ENCODE data around the gene LRFN4. TPM values are rescaled to one million over a fixed set of nuclear protein-coding genes. Genes with fewer than 3 reads are reported as not detected.

LRFN4 gene
- total RNA-seq, 1 experiment from 2014 or later, result 56.7 TPM

DNA sequence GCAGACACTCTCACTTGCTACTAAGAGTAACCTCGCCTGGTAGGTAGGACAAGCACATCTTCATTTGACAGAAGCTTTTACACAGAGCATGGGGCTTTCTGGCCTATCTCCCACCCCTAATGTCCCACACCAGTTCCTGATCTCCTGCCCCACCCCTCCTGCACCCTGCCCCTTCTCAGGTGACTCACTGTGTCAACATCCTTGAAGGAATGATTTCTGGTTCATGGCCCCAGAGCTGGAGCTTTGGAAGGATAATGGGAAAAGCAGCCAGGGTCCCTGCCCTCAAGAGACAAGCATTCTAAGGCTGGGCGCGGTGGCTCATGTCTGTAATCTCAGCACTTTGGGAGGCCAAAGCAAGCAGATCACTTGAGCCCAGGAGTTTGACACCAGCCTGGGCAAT is 47.2 kb downstream of the LRFN4 start:
- in situ Hi-C loops (cut with HindIII; ENCODE audit: low pct_unique_long_range_greater_than_20kb, low sequenced_read_pairs) (no loop called here), intact Hi-C loops (cut with micrococcal nuclease; ENCODE audit: unreplicated experiment) (no loop called here)
- no TSS peak for BruUV-seq (replicated peaks)
- CTCF ChIA-PET, result interaction anchor here (0.7 kb wide), 1 partner anchor 24 kb away, joined by 4 read pairs; no protein-coding TSS in a partner anchor
- POLR2A ChIA-PET, result no interaction called here
- DNase-seq (ENCODE audit: low read depth, low spot score), result no peak
- TF ChIP-seq TCF7L2 (IDR thresholded peaks at IDR 0.05; ENCODE audit: low read depth, low read length) (no peak), SIN3A (IDR thresholded peaks at IDR 0.05; ENCODE audit: borderline replicate concordance, insufficient read depth, low read depth, low read length) (no peak), POLR2AphosphoS5 (IDR thresholded peaks at IDR 0.05; ENCODE audit: low read depth, low read length) (no peak)
- TF ChIP-seq, protein P1, sequence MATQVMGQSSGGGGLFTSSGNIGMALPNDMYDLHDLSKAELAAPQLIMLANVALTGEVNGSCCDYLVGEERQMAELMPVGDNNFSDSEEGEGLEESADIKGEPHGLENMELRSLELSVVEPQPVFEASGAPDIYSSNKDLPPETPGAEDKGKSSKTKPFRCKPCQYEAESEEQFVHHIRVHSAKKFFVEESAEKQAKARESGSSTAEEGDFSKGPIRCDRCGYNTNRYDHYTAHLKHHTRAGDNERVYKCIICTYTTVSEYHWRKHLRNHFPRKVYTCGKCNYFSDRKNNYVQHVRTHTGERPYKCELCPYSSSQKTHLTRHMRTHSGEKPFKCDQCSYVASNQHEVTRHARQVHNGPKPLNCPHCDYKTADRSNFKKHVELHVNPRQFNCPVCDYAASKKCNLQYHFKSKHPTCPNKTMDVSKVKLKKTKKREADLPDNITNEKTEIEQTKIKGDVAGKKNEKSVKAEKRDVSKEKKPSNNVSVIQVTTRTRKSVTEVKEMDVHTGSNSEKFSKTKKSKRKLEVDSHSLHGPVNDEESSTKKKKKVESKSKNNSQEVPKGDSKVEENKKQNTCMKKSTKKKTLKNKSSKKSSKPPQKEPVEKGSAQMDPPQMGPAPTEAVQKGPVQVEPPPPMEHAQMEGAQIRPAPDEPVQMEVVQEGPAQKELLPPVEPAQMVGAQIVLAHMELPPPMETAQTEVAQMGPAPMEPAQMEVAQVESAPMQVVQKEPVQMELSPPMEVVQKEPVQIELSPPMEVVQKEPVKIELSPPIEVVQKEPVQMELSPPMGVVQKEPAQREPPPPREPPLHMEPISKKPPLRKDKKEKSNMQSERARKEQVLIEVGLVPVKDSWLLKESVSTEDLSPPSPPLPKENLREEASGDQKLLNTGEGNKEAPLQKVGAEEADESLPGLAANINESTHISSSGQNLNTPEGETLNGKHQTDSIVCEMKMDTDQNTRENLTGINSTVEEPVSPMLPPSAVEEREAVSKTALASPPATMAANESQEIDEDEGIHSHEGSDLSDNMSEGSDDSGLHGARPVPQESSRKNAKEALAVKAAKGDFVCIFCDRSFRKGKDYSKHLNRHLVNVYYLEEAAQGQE (IDR thresholded peaks at IDR 0.05; ENCODE audit: insufficient read depth in 1 of 2, low read depth in 2 of 2, low read length in 1 of 2), result no peak
- TF ChIP-seq, protein P2, sequence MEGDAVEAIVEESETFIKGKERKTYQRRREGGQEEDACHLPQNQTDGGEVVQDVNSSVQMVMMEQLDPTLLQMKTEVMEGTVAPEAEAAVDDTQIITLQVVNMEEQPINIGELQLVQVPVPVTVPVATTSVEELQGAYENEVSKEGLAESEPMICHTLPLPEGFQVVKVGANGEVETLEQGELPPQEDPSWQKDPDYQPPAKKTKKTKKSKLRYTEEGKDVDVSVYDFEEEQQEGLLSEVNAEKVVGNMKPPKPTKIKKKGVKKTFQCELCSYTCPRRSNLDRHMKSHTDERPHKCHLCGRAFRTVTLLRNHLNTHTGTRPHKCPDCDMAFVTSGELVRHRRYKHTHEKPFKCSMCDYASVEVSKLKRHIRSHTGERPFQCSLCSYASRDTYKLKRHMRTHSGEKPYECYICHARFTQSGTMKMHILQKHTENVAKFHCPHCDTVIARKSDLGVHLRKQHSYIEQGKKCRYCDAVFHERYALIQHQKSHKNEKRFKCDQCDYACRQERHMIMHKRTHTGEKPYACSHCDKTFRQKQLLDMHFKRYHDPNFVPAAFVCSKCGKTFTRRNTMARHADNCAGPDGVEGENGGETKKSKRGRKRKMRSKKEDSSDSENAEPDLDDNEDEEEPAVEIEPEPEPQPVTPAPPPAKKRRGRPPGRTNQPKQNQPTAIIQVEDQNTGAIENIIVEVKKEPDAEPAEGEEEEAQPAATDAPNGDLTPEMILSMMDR (IDR thresholded peaks at IDR 0.05), result no peak
- no peaks in the 10 kb centered on the region for H3K36me3 ChIP-seq (ENCODE audit: control insufficient read depth, insufficient read depth, low read length)
- no peak overlapping the region for H3K4me3 ChIP-seq (ENCODE audit: low read depth in 2 of 2, low read length in 2 of 2)
- ATAC-seq, result peak; percentile 75
- H3K27me3 ChIP-seq (ENCODE audit: control insufficient read depth, insufficient read depth, low read length), result no peaks in the 10 kb centered on the region
- peaks cover 15% of the 10 kb centered on the region for H3K4me1 ChIP-seq (ENCODE audit: control insufficient read depth, insufficient read depth, low read length)
- H3K27ac ChIP-seq (ENCODE audit: low read length), result no peak overlapping the region
- H3K9me3 ChIP-seq (ENCODE audit: control insufficient read depth, insufficient read depth, low read depth, low read length), result no peaks in the 10 kb centered on the region

DNA sequence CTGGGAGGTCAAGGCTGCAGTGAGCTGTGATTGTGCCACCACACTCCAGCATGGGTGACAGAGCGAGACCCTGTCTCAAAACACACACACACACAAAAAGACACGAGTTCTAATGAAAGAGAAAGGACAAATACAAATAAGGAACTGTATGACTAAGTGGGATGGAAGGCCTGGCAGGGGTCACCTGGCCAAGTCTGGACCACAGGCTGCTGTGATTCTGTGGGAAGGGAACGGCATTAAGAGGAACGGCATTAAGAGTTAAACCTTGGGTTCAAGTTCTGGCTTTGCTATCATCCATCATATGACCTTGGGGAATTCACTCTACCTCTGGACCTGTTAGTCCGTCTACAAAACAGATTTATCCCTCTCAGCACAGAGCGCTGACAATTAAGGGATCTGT is 47.7 kb downstream of the LRFN4 start:
- intact Hi-C loops (cut with micrococcal nuclease; ENCODE audit: unreplicated experiment) (no loop called here), in situ Hi-C loops (cut with HindIII; ENCODE audit: low pct_unique_long_range_greater_than_20kb, low sequenced_read_pairs) (no loop called here)
- Histone ChIP-seq H3K4me3 (ENCODE audit: low read depth in 2 of 2, low read length in 2 of 2) (no peak overlapping the region), H3K9me3 (ENCODE audit: control insufficient read depth, insufficient read depth, low read depth, low read length) (no peaks in the 10 kb centered on the region), H3K27me3 (ENCODE audit: control insufficient read depth, insufficient read depth, low read length) (no peaks in the 10 kb centered on the region), H3K4me1 (ENCODE audit: control insufficient read depth, insufficient read depth, low read length) (peaks cover 15% of the 10 kb centered on the region), H3K36me3 (ENCODE audit: control insufficient read depth, insufficient read depth, low read length) (no peaks in the 10 kb centered on the region), H3K27ac (ENCODE audit: low read length) (no peak overlapping the region)
- DNase-seq (ENCODE audit: low read depth, low spot score), result no peak
- no TSS peak for BruUV-seq (replicated peaks)
- POLR2A ChIA-PET, result no interaction called here
- 0 out of 2 replicates have a peak, but pooled peaks have one; percentile 7 for ATAC-seq
- TF ChIP-seq POLR2AphosphoS5 (IDR thresholded peaks at IDR 0.05; ENCODE audit: low read depth, low read length) (no peak), TCF7L2 (IDR thresholded peaks at IDR 0.05; ENCODE audit: low read depth, low read length) (no peak), SIN3A (IDR thresholded peaks at IDR 0.05; ENCODE audit: borderline replicate concordance, insufficient read depth, low read depth, low read length) (no peak)
- TF ChIP-seq, protein P1 (IDR thresholded peaks at IDR 0.05; ENCODE audit: insufficient read depth in 1 of 2, low read depth in 2 of 2, low read length in 1 of 2), result no peak
- TF ChIP-seq, protein P2 (IDR thresholded peaks at IDR 0.05), result no peak
- CTCF ChIA-PET, result no interaction called here
